NCI-H146 treated with DMSO at 0.1 percent for 48 hours (cell line): Measurements from ENCODE around the gene PTPRN2.
"Not testable (repeated sequence)": the region's sequence is repeated elsewhere in the genome, so short reads cannot be mapped to it uniquely, and the experiment has no call there.

ENCODE experiments used
- DNase-seq: peaks from one replicate; lab custom pipeline; 2025; ENCODE audit not compliant: unreplicated experiment; lab: John Stamatoyannopoulos, UW

The PTPRN2 gene

DNA sequence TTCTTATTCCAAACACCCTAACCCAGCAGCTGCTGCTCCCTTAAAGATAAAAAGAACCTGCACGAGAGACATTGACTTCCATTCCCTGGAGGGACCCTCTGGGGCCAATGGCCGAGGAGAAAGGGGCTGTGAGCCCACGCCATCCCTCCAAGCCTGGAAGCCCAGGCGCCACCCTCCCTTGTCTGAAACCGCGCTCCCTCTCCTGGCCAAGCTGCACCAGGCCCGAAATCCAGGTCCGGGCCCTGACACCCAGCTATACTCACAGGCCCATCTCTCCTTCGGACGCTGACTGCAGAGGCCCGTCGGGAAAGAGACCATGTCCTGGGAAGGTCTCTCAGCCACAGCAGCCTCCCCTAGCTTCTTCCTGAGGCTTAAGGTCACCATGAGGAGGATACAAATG is 196.5 kb downstream of the PTPRN2 start:
- no peak for DNase-seq

DNA sequence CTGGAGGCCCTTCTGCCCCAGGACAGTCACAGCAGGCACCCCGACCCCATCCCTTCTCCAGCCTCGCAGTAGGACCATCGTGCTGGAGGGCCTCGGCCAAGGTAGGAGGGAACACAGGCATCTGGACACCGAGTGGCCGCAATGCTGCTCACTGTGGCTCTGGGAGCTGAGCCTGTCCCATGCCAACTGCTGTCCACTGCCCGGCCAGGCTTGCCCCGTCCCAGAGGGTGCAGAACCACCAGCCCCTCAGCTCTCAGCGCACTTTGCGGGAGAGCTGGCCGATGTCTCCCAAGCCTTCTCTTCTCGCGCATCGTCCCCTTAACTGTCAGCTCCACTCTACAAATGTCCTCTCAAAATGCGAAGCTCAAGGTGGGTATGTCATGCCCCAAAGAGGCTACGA is 197.2 kb downstream of the PTPRN2 start:
- DNase-seq = no peak

DNA sequence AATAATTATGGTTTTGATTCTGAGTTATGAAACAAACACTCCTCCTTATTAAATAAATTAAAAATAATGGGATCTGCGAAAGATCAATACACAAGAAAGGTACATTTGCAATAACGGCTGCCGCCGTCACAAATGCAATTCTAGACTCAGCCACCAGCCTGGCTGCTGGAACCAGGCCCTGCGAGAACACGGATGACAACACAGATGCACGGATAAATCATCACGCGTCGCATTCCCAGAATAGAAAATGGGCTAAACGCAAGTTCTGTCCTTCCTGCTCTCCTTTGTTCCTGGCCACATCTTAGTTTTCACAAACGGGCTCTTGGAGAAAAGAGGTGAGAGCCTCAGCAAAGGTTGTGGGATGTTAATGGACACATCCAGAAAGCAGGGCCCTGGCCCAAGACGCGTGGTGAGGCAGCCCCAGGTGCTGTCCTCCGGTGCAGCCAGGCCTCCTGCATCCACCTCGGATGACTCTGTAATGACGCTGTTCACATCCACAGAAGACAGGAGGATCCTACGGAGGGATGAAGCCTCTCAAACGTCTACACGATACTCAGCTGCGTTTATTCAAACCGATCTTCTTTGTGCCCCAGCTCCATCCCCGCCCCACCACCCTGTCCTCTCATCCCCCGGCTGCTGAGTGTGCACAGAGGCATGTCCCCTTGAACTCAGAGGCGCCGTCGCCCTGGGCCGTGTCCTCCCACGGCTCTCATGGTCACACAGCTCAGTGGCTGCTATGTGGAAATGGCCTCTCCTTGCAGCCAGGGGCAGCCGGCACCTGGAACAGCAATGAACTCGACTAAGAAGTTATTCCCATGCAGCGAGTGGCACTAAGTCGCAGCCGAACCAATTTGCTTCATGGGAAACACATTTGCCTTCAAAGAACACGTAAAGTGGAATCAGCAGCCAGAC is 197.9 kb downstream of the PTPRN2 start:
- no peak for DNase-seq

DNA sequence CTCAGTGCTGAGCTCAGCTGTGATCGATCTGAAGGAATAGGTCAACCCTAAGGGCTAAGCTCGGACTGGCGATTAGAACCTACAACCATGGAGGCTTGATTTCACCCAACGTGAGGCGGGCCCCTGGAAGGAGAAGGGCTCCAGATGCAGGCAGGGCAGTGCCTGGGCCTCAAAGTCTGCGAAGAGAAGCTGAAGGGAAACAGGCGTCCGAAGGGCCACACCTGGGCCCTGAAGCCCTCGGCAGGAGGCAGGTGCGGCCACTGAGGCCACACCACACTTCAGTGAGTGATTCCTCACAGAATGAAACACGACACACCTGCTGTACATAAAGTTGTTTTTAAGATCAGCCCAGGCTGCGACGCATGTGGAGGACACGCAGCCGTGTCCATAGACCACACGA is 198.7 kb downstream of the PTPRN2 start:
- DNase-seq = no peak

DNA sequence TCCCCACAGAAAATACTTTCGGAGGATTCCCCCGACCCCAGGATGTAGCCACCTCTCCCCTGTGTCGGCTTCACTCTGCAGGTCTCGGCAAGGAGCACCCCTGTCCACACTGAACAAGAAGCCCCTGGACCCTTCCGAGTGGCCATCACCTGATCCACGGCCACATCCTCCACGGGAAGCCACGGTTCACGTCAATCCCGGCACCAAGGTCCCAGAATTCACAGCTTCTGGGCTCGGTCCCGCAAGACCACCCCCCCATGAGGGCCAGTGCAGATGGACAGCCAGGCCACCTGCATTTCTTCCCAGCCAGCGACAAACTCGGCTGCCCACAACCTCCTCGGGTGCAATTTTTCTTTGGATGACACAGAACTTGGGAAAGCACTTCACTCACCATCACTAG is 199.6 kb downstream of the PTPRN2 start:
- DNase-seq = no peak

DNA sequence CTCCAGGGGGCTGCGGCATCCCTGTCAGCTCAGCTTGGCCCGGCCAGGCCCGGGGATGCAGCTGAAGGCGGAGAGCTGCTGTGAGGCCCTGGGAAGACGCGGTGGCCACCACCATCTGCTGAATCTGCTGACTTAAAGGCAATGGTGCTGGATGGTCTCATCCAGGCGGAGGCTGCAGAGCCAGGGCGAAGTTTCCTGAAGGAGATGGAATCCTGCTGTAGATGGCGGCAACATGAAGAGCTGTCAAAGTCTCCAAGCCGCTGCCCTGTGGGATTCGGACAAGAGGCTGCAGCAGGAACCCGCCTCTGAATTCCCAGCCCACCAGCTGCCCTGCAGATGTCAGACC is 200.1 kb downstream of the PTPRN2 start:
- DNase-seq = no peak

DNA sequence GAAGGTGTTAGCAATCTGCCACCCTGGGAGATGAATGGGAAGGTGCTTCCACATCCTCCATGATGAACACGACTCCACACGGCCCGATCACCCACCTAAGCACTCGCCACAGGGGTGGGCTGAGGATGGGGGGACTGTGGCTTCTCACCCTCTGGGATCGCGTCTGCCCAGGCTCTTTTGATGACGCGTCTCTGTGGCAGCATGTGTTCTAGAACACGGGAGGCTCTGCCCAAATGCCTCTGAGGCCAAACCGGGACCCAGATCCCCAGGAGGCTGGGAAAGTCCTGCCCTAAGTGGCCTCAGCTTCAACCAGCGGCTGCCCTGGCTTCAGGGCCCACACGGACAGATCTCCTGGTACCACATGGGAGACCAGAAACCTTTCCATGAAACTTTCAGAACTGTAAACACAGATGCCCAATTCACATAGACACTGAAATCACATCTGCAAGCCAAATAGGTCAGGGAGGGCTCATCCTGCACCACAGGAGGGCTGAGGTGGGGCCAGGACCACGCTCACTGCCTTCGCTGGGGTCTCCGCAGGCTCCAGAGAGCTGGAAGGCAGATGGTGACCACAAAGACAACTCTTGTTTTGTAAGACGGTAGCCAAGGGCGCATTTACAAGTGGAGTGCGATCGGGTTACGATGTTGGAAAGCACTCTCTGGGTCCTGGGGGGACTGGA is 200.6 kb downstream of the PTPRN2 start:
- DNase-seq = no peak

DNA sequence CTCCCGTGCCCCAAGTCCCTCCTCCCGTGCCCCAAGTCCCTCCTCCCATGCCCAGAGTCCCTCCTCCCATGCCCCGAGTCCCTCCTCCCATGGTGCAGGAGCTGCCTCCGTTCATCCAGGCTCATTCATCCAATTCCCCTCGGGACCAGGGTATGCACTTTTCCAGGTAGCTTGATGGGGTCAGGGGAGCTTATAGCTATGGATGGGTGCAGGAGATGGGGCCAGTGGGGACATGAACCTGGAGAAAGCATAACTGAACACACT is 201.3 kb downstream of the PTPRN2 start:
- DNase-seq = no peak

DNA sequence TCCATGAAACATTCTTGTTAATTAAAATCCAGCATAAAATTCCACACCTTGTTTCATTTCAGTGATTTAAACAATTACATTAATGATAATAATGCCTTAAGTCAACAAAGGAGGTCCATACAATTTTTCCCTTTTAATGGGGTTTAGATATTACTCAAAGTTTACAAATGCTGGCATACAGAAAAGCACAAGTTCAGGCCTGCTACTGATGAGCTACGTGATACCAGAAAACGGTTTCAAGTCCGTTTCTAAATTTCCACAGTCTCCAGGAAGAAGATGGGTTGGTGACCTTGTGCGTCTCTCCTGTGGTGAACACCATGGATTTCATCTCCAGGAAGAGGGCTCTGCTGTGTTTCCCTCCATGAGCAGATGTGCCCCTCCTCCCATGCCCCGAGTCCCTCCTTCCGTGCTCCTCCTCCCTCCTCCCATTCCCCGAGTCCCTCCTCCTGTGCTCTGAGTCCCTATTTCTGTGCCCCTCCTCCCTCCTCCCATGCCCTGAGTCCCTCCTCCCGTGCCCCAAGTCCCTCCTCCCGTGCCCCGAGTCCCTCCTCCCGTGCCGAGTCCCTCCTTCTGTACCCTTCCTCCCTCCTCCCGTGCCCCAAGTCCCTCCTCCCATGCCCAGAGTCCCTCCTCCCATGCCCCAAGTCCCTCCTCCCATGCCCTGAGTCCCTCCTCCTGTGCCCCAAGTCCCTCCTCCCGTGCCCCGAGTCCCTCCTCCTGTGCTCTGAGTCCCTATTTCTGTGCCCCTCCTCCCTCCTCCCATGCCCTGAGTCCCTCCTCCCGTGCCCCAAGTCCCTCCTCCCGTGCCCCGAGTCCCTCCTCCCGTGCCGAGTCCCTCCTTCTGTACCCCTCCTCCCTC is 201.9 kb downstream of the PTPRN2 start:
- not testable (repeated sequence) for DNase-seq

DNA sequence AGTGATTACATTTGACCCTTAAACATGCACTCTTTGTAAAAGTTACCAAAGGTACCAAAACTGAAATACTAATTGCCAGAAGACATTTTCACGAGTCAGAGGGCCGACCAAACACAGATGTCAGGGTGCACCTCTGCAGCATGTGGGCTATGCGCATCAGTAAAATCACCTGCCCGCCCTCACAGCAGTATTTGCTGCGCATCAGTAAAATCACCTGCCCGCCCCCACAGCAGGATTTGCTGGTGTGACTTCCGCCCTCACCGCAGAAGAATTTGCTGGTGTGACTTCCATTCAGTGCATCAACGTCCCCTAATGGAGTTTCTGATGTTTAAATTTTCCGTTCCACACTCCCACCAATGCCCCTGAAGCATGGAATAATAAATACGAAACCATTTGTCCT is 202.9 kb downstream of the PTPRN2 start:
- DNase-seq = peak; percentile 8

DNA sequence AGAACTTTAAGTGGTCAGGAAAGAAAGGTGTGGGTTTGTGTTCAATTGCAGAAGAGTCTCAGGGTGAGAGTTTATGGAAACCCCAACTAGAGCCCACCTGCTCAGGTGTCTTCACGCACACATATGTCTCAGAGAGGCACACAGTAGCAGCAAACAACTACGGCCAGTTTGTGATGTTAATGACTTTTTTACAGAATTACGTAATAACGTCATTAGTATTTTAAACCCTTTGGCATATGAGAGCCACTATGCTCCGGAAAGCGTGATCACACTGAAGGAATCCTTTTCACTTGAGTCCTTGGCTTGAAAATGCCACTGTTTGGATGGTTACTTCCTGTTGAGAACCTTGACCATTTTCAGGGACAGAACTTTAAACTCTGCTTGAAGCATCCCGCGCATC is 204.0 kb downstream of the PTPRN2 start:
- DNase-seq = no peak

DNA sequence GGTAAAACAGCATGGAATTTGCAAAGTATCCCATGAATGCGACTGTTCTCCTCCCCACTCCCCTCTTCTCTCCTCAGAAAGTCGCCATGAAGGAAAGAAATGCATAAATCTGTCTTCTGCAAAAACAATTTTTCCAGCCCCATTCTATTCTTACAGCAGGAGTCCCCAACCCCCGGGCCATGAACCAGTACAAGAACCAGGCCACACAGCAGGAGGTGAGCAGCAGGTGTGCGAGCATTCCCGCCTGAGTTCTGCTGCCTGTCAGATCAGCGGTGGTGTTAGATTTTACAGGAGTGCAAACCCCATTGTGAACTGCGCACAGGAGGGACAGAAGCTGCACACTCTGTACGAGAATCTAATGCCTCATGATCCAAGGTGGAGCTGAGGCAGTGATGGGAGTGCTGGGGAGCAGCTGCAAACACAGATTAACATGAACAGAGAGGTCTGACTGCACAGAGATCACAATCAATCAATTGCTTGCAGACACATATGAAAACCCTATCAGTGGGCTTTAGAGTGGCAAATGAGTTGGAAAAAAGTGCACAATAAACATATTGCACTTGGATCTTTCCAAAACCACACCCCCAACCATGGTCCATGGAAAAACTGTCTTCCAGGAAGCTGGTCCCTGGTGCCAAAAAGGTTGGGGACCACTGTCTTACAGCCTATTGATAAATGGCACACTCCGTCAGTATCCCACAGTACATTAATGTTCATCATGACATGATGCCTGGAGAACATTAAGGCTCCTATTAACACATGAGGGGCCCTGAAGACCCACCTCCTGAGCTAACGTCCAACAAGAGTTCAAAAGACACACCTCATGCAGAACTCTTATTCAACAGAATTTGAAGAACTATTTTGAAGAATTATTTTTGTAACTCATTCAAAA is 205.0 kb downstream of the PTPRN2 start:
- DNase-seq = peak; percentile 86

DNA sequence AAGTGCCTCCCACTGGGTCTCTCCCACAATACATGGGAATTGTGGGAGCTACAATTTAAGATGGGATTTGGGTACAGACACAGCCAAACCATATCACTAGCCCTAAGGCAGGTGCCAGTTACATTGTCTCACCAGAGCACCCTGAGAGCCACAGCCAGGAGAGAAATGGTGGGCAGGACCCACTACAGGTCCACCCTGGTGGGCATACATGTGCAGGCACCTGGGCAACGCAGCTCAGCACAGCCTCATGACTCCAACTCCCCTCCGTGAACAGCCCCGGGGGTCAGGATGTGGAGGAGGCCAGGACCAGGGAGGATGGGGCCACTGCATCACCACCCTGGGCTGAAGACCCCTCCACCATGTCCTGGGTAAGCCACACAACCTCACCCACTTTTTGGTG is 205.7 kb downstream of the PTPRN2 start:
- DNase-seq = no peak

DNA sequence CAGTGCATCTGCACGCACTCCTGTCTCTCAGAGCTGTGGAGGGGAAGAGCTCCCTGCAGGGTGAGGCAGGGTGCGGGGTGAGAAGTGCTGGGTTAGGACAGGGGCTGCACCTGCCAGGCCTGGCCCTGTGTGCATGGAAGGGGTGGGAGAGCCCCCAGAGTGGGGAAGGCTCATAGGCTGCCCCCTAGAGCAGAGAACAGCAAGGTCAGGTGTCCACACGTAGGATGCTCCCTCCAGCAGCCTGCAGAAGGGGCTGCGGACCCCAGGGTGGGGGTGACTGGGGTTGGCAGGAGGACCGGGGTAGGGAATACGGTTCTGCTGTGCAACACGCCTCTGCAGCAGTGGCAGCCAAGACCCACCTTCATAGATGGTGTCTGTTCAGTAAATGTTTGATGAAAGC is 208.6 kb downstream of the PTPRN2 start:
- no peak for DNase-seq

DNA sequence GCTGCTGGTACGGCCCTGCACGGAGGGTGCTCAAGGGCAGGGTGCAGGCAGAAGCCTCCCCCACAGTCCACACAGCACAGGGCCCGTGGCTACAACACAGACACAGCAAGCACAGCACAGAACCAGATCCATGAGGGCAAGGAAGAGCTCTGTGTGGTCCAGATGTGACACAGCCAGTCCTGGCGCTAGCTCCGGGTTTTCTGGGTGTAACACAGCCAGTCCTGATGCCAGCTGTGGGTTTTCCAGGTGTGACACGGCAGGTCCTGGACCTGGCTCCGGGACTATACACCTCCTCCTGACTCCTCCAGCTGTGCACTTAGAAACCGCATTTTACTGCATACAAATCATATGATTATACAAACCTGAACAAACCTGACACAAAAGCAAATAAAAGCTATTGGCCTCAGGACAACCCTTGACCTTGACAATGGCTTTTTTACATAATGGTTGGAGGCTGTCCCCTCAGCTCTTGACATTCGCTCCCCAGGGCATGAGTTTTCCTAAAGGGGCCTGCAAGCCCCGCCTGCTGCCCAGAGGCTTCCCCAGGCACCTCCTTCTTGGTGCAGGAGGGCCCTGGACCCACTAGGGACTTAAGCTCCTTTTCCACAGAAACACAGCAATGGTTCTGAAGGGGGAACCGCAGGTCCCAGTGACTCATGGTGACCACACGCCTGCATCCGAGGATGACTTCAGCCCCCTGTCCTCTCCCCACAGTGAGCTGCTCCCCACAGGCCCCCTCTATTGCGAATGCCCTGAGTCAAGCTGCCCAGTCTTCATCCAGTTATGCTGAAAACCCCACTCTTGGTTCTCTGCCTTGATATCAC is 209.6 kb downstream of the PTPRN2 start:
- peak; percentile 81 for DNase-seq

DNA sequence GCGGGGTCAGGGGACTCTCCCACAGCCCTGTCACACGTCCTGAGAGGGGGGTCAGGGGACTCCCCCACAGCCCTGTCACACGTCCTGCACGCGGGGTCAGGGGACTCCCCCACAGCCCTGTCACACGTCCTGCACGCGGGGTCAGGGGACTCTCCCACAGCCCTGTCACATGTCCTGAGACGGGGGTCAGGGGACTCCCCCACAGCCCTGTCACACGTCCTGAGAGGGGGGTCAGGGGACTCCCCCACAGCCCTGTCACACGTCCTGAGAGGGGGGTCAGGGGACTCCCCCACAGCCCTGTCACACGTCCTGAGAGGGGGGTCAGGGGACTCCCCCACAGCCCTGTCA is 210.8 kb downstream of the PTPRN2 start:
- DNase-seq = not testable (repeated sequence)

DNA sequence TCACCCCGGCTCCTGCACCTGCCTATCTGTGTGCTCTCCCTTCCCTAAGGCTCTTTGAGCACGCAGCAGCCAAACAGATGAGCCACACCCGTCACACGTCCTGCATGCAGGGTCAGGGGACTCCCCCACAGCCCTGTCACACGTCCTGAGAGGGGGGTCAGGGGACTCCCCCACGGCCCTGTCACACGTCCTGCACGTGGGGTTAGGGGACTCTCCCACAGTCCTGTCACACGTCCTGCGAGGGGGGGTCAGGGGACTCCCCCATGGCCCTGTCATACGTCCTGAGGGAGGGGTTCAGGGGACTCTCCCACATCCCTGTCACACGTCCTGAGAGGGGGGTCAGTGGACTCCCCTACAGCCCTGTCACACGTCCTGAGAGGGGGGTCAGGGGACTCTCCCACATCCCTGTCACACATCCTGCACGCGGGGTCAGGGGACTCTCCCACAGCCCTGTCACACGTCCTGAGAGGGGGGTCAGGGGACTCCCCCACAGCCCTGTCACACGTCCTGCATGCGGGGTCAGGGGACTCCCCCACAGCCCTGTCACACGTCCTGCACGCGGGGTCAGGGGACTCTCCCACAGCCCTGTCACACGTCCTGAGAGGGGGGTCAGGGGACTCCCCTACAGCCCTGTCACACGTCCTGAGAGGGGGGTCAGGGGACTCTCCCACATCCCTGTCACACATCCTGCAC is 211.3 kb downstream of the PTPRN2 start:
- DNase-seq = not testable (repeated sequence)

DNA sequence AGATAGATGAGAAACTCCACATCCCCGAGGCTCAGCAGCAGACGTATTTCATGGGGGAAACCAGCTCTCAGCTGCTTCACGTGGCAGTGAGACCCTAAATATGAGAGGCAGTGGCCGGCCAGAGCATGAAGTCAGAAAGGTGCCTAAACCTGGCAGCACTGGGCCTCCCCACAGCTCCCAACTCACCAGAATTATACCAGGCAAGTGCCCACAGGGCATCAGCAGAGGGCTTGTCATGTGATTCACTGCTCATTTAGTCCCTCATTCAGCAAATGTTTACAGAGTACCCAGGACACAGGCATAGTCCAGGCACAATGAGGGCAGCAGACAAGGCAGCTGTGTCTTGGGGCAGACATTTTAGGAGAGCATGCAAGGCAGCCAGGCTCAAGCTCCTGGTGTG is 212.6 kb downstream of the PTPRN2 start:
- no peak for DNase-seq

DNA sequence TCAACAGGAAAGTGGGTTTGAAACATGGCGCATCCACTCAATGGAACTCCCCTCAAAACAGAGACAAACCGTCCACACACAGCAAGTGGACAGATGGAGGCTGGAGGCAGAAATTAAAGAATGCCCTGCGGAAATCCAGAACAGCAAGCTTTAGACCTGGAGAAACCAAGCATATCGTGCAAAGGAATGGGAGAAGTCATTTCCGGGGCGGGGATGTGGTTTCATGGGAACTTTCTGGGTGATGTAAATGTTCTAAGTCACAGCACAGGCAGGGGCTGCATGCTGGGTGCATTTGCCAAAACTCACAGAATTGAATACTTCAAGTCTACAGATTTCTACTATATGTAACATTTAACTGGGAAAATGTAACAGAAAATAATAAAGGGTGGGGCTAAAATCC is 213.0 kb downstream of the PTPRN2 start:
- DNase-seq = no peak

DNA sequence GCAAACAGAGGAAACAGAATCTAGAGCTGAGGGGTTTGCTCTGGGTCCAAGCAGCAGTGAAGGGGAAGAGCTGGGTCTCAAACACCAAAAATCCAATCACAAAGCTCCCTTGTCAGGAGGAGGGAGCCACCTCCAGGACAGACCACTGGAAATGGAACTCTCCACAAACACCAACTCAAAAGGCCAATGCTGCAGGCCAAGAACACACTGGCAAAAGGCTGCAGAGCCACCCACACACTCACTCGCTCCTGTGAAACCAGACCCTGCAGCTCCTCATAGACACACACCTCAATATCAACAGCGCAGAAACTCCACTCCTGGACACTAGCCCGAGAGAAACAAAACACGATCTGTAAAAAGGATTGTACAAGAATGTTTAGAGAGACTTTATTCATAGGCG is 213.5 kb downstream of the PTPRN2 start:
- no peak for DNase-seq
